IPS-18a (cell line): ENCODE results near the gene IL6R.

ENCODE experiments used
- H3K27ac ChIP-seq: one replicate; pipeline ENCODE4 v1.5.1; 2013; ENCODE audit warnings: low read length
- H3K27me3 ChIP-seq: one replicate; pipeline ENCODE4 v1.6.1; 2013; ENCODE audit warnings: mild to moderate bottlenecking, low read length; ENCODE audit not compliant: control insufficient read depth, insufficient read depth
- H3K36me3 ChIP-seq: one replicate; pipeline ENCODE4 v1.6.1; 2013; ENCODE audit warnings: low read depth, low read length; ENCODE audit not compliant: control insufficient read depth
- H3K4me1 ChIP-seq: one replicate; pipeline ENCODE4 v1.6.1; 2013; ENCODE audit warnings: low read depth, low read length; ENCODE audit not compliant: control insufficient read depth
- H3K4me3 ChIP-seq: one replicate; pipeline ENCODE4 v1.5.1; 2013; ENCODE audit warnings: low read length
- H3K9ac ChIP-seq: one replicate; pipeline ENCODE4 v1.6.1; 2013; ENCODE audit warnings: mild to moderate bottlenecking, low read length, moderate library complexity
- H3K9me3 ChIP-seq: one replicate; pipeline ENCODE4 v1.6.1; 2013; ENCODE audit warnings: low read depth, low read length; ENCODE audit not compliant: control insufficient read depth

Gene IL6R

DNA sequence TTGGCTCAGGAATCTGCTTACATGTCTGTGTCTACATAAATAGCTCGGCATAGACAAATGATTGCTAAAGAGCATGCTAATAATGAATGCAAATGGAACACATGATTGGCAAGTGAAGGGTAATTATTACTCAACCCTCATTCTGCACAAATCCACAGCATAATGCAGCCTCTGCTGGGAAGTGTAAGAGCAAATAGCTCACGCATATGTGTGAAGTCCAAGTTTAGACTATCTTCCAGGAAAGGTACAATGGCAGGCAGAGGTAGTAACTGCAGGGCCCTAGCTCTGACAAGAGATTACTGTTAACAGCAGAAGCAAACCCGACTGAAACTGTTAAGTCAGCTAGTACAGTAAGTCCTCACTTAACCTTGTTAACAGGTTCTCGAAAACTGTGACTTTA, 7.0 kb upstream of the IL6R start:
- no peak overlapping the region for H3K27ac ChIP-seq
- H3K4me3 ChIP-seq = no peak overlapping the region
- peaks cover 3% of the 10 kb centered on the region for H3K27me3 ChIP-seq
- no peaks in the 10 kb centered on the region for H3K36me3 ChIP-seq
- no peaks in the 10 kb centered on the region for H3K9me3 ChIP-seq
- H3K4me1 ChIP-seq = no peaks in the 10 kb centered on the region
- no peak overlapping the region for H3K9ac ChIP-seq

GRCh38 chr1:154398678-154399077, 6.5 kb upstream of the IL6R start:
- Histone ChIP-seq H3K9ac (no peak overlapping the region), H3K9me3 (no peaks in the 10 kb centered on the region), H3K36me3 (no peaks in the 10 kb centered on the region), H3K4me3 (no peak overlapping the region), H3K27me3 (peaks cover 8% of the 10 kb centered on the region), H3K27ac (no peak overlapping the region), H3K4me1 (no peaks in the 10 kb centered on the region)

GRCh38 chr1:154400381-154400801, 4.8 kb upstream of the IL6R start:
- H3K27me3 ChIP-seq = peaks cover 23% of the 10 kb centered on the region
- H3K36me3 ChIP-seq = no peaks in the 10 kb centered on the region
- H3K27ac ChIP-seq = no peak overlapping the region
- H3K4me1 ChIP-seq = no peaks in the 10 kb centered on the region
- no peaks in the 10 kb centered on the region for H3K9me3 ChIP-seq
- H3K4me3 ChIP-seq = no peak overlapping the region
- no peak overlapping the region for H3K9ac ChIP-seq

DNA sequence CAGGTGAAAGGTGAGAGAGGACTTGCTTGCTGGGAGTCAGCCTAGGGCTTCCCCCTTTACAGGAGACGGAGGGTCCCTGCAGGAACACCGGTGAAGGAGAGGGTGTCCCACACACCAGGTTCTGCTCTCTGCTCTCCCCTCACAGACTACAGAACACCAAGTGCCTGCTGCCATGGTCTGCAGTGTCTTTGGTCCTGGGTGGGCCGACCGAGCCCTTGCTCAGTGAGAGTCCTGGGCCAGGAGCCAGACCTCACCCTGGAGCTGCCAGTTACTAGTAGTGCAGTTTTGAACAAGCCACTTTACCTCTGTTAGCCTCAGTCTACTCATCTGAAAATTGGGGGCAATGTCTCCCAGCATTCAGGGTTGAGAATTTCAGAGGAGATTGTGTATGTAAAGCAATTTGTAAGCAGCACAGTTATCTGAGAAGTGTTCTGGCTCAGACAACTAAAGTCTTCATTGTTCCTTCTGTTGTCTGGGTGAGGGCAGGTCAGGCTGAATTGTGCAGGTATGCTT, 2.7 kb upstream of the IL6R start:
- no peaks in the 10 kb centered on the region for H3K9me3 ChIP-seq
- H3K4me3 ChIP-seq = no peak overlapping the region
- H3K36me3 ChIP-seq = no peaks in the 10 kb centered on the region
- H3K4me1 ChIP-seq = peaks cover 7% of the 10 kb centered on the region
- peaks cover 43% of the 10 kb centered on the region for H3K27me3 ChIP-seq
- no peak overlapping the region for H3K9ac ChIP-seq
- H3K27ac ChIP-seq = no peak overlapping the region

- Histone ChIP-seq H3K27ac (no peak overlapping the region), H3K9ac (no peak overlapping the region)
Measured at GRCh38 chr1:154403261-154403943, 1.7 kb upstream of the IL6R start.

DNA sequence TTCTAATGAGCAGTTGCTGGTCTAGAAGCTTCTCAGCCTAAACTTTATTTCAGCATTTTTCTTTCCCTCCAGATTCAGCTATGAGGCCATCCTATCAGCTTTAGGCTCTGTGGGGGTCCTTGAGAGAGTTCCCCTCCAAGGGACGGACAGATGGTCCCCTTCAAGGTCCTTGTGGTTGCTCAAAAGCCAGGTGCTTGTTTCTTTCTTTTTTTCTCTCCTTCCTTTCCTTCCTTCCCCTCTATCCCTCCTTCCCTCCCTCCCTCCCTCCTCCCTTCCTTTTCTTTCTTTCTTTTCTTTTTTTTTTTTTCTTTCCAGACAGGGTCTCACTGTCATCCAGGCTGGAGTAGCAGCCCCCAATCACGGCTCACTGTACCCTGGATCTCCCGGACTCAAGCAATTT, 1.2 kb upstream of the IL6R start:
- H3K9ac ChIP-seq = no peak overlapping the region
- H3K4me1 ChIP-seq = peaks cover 10% of the 10 kb centered on the region
- no peak overlapping the region for H3K4me3 ChIP-seq
- peaks cover 52% of the 10 kb centered on the region for H3K27me3 ChIP-seq
- no peaks in the 10 kb centered on the region for H3K9me3 ChIP-seq
- H3K27ac ChIP-seq = no peak overlapping the region
- no peaks in the 10 kb centered on the region for H3K36me3 ChIP-seq

More at GRCh38 chr1:154403261-154403943, 1.7 kb upstream of the IL6R start:
- Histone ChIP-seq H3K36me3 (no peaks in the 10 kb centered on the region), H3K27me3 (peaks cover 52% of the 10 kb centered on the region), H3K9me3 (no peaks in the 10 kb centered on the region), H3K4me1 (peaks cover 9% of the 10 kb centered on the region), H3K4me3 (no peak overlapping the region)

- Histone ChIP-seq H3K36me3 (no peaks in the 10 kb centered on the region), H3K27me3 (peaks cover 52% of the 10 kb centered on the region), H3K4me3 (peak overlapping the region; percentile 52), H3K4me1 (peaks cover 10% of the 10 kb centered on the region), H3K27ac (no peak overlapping the region), H3K9me3 (no peaks in the 10 kb centered on the region), H3K9ac (no peak overlapping the region)
Measured at GRCh38 chr1:154404511-154404931, 622 bp upstream of the IL6R start.

DNA sequence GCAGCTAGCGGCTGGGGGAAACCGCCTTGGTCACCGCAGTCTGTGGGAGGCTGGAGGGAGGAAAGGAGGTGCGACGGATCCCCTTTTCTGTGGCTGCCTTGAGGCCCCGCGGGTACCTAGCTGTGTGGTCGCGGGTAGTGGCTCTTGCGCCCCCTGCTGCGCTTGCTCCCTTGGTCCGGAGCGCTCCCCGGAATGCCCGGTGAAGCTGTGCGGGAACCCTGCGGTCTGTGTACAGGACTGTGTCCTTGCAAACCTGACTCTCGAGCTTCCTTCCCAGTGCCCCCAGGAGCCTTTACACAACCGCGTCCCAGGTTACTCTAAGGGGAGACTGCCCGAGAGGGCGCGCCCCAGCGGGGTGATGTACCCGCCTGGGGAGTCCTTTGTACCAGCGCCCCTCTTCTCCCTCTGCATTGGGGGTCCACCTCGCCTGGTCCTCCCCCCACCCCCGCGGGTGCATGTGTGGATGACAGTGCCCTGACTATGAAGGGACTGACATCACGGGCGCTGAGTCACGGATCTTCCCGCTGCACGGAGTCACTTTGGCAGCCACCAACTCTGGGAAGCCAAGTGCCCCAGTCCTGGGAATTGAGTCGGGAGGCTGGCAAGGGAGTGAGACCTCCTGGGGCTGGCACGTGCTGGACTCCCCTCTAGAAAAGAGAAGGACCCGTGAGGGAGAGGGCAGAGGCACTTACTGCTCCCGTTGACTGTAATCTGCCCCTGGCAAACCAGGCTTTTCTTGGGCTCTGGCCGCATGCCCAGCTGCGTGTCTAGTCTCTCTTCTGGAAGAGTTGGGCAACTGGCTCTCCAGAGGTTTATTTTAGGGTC, 816 bp downstream of the IL6R start:
- Histone ChIP-seq H3K36me3 (no peaks in the 10 kb centered on the region), H3K27ac (no peak overlapping the region), H3K4me3 (peak overlapping the region; percentile 52), H3K27me3 (peaks cover 52% of the 10 kb centered on the region), H3K4me1 (peaks cover 10% of the 10 kb centered on the region), H3K9ac (peak overlapping the region; percentile 1), H3K9me3 (no peaks in the 10 kb centered on the region)

DNA sequence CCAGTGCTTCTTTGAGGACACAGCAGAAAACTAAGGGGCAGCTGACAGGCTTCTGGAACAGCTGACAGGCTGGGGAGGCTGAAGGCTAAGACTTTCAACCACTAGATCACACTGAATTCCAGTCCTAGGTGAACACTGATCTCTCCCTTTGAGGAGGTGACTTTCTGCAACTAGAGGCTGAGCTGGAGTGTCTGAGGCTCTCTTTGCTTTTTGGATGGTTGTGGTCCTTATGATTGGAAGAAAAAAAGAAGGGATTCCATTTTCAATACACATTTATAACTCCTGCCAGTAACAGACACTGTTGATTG, 1.4 kb downstream of the IL6R start:
- Histone ChIP-seq H3K36me3 (no peaks in the 10 kb centered on the region), H3K9ac (no peak overlapping the region), H3K9me3 (no peaks in the 10 kb centered on the region), H3K27me3 (peaks cover 52% of the 10 kb centered on the region), H3K4me1 (peaks cover 10% of the 10 kb centered on the region), H3K27ac (no peak overlapping the region), H3K4me3 (no peak overlapping the region)

GRCh38 chr1:154406886-154407197, 1.7 kb downstream of the IL6R start:
- Histone ChIP-seq H3K9ac (no peak overlapping the region), H3K4me3 (no peak overlapping the region), H3K36me3 (no peaks in the 10 kb centered on the region), H3K27ac (no peak overlapping the region), H3K4me1 (peaks cover 10% of the 10 kb centered on the region), H3K27me3 (peaks cover 52% of the 10 kb centered on the region), H3K9me3 (no peaks in the 10 kb centered on the region)

- Histone ChIP-seq H3K36me3 (no peaks in the 10 kb centered on the region), H3K27me3 (peaks cover 52% of the 10 kb centered on the region), H3K4me3 (no peak overlapping the region), H3K9ac (no peak overlapping the region), H3K4me1 (peaks cover 10% of the 10 kb centered on the region), H3K9me3 (no peaks in the 10 kb centered on the region), H3K27ac (no peak overlapping the region)
Measured at GRCh38 chr1:154407198-154408091, 2.3 kb downstream of the IL6R start.
